Sigmoid colon (tissue), 7 donors: ENCODE measurements around the gene MAP10. TPM values are rescaled to one million over a fixed set of nuclear protein-coding genes. Genes with fewer than 3 reads are reported as not detected.
A peak's percentile ranks its signal among the peaks of the same experiment; 100 is the strongest.

ENCODE experiments used
- DNase-seq: peaks from one replicate; pipeline ENCODE4 v3.0.0-alpha.2; 2019
- H3K27ac ChIP-seq, 4 donors: fragments of 200-600 bp; sonication (generic); one replicate each; pipeline ENCODE4 v1.5.1; 2016 to 2019; ENCODE audit warnings: mild to moderate bottlenecking in 1 of 4
- H3K27me3 ChIP-seq, 3 donors: fragments of 200-600 bp; sonication (generic); one replicate each; pipeline ENCODE4 v1.5.1; 2019; ENCODE audit warnings: mild to moderate bottlenecking in 1 of 3
- H3K36me3 ChIP-seq, 4 donors: fragments of 200-600 bp; sonication (generic); one replicate each; pipeline ENCODE4 v1.5.1; 2016 to 2019
- H3K4me1 ChIP-seq, 4 donors: fragments of 200-600 bp; sonication (generic); one replicate each; pipeline ENCODE4 v1.5.1; 2017 to 2019
- H3K4me3 ChIP-seq, 4 donors: fragments of 200-600 bp; sonication (generic); one replicate each; pipeline ENCODE4 v1.5.1; 2017 to 2019; ENCODE audit warnings: mild to moderate bottlenecking in 2 of 4, moderate library complexity in 1 of 4
- H3K9me3 ChIP-seq, 4 donors: fragments of 200-600 bp in 3 of 4; sonication (generic) in 3 of 4; one replicate each; pipeline versions ENCODE4 v1.5.1 to v1.6.1; 2013 to 2019
- EP300 ChIP-seq, 4 donors: sonication (generic); formaldehyde crosslinking; IDR thresholded peaks; one replicate each; pipeline ENCODE4 v1.6.1; 2017; ENCODE audit warnings: antibody characterized with exemption in 4 of 4
- POLR2A ChIP-seq, 2 donors: fragments of 450-650 bp; IDR thresholded peaks; one replicate each; pipeline ENCODE4 v1.6.1; 2016; ENCODE audit warnings: antibody characterized with exemption in 2 of 2, mild to moderate bottlenecking in 2 of 2, moderate library complexity in 2 of 2
- POLR2AphosphoS5 ChIP-seq, 4 donors: sonication (generic); formaldehyde crosslinking; IDR thresholded peaks; one replicate each; pipeline ENCODE4 v1.6.1; 2017; ENCODE audit warnings: antibody characterized with exemption in 4 of 4
- WGBS, 2 donors: extraction: QIAGEN DNeasy Blood & Tissue Kit; methylation state at CpG; one replicate each; pipeline ENCODE4 v1.1.7; 2013; 5-methylcytosine and 5-hydroxymethylcytosine counted together
- intact Hi-C: fragments of 100-400 bp; cut with DNase I; formaldehyde crosslinking; loops from one replicate; pipeline ENCODE4 v1.15.1; 2023
- polyA plus RNA-seq, 3 donors: library from polyadenylated mRNA; stranded (reverse); fragments of 200-250 nt; gene quantifications; one replicate each; pipeline ENCODE4 v1.2.3, GENCODE V29; 2013
- total RNA-seq, 4 donors: library from RNA; depleted of rRNA; stranded (reverse); fragments of >200 nt; gene quantifications; one replicate each; pipeline ENCODE4 v1.1.0, GENCODE V29; 2016
- TF ChIP-seq, protein P1 (sequence below), 4 experiments: fragments of 450-650 bp in 3 of 4; fragments of 200-600 bp in 1 of 4; IDR thresholded peaks; one replicate each; pipeline ENCODE4 v1.5.1; 2016 to 2019; ENCODE audit warnings: antibody characterized with exemption in 4 of 4, mild to moderate bottlenecking in 3 of 4, moderate library complexity in 2 of 4
- donor health status: healthy with polysubstance abuse.
- donor health status: Bipolar disorder and iron deficiency.
- donor health status: healthy.

Gene MAP10
- total and polyA plus RNA-seq, 7 donors, result 0.46 to 3.3 (median 2.0) TPM

DNA sequence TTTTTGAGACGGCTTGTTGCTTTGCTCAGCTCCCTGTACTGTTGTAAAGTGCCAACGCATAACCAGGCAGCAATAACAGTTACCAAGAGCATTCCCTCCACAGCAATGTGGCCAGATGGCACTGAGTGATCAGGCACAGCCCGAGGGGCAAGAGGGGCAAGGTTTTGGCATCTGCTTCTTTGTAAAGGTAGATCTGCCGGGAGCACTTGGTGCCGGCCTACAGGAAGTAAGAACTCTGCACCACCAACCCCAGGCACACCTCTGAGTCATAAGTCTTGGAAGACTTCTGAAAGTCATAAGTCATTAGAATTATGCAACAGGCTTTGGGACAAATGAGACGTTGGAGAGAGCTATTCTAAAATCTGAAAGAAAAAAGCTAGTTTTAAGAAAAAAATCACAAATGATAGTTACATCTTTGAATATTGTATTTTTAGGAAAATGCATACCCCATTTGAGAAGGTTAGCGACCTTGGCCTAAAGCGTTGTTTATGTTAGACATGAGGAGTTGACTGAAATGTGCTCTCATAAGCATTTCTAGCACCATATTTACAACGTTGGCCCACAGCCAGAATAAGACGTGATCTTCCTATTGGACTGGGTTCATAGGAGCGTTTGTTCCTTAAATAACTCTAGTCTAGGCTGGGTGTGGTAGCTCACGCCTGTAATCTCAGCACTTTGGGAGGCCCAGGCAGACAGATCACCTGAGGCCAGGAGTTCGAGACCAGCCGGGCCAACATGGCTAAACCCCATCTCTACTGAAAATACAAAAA is 37.7 kb upstream of the MAP10 start:
- peak; percentile 89 for DNase-seq
- TF ChIP-seq POLR2A (IDR thresholded peaks at IDR 0.05) (no peak), EP300 (IDR thresholded peaks at IDR 0.05) (peak in 1 of 4 donors; percentile 61), POLR2AphosphoS5 (IDR thresholded peaks at IDR 0.05) (peak; percentile 62 to 81 (median 64))
- TF ChIP-seq, protein P1, sequence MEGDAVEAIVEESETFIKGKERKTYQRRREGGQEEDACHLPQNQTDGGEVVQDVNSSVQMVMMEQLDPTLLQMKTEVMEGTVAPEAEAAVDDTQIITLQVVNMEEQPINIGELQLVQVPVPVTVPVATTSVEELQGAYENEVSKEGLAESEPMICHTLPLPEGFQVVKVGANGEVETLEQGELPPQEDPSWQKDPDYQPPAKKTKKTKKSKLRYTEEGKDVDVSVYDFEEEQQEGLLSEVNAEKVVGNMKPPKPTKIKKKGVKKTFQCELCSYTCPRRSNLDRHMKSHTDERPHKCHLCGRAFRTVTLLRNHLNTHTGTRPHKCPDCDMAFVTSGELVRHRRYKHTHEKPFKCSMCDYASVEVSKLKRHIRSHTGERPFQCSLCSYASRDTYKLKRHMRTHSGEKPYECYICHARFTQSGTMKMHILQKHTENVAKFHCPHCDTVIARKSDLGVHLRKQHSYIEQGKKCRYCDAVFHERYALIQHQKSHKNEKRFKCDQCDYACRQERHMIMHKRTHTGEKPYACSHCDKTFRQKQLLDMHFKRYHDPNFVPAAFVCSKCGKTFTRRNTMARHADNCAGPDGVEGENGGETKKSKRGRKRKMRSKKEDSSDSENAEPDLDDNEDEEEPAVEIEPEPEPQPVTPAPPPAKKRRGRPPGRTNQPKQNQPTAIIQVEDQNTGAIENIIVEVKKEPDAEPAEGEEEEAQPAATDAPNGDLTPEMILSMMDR (IDR thresholded peaks at IDR 0.05), result no peak
- Histone ChIP-seq H3K4me1 (peaks cover 0 to 42% (median 25%) of the 10 kb centered on the region in 4 donors), H3K4me3 (no peak overlapping the region), H3K36me3 (no peaks in the 10 kb centered on the region), H3K27me3 (no peaks in the 10 kb centered on the region), H3K27ac (peak overlapping the region; percentile 68 to 83 (median 71)), H3K9me3 (no peaks in the 10 kb centered on the region)
- intact Hi-C loops, result loop anchor here (5.0 to 10.0 kb wide), 2 partner anchors 60 to 133 kb away; partner anchors contain the start of gene SIPA1L2
- WGBS, 2 donors, result 21 to 50% methylated on average over 14 of the region's 14 CpGs

DNA sequence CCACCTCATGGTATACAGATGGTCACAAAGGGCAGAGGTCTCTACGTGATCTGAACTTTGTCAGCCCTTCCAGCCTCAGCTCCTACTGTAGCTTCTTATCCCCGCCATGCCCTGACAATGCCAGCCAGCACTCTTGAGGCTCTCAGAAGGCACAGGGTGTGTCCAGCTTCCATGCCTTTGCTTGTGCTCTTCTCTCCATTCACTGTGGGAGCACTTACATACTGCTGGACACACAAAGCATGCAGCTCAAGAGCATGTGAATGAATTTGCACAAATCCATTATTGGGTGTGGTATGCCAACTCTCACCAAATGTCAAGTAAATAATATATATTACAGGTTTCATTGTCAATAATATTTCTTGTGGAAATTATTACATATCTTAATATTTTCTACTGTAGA is 36.4 kb upstream of the MAP10 start:
- H3K4me1 ChIP-seq, result peaks cover 0 to 42% (median 25%) of the 10 kb centered on the region in 4 donors
- H3K4me3 ChIP-seq, result no peak overlapping the region
- no peak for DNase-seq
- TF ChIP-seq EP300 (IDR thresholded peaks at IDR 0.05) (no peak), POLR2AphosphoS5 (IDR thresholded peaks at IDR 0.05) (no peak), POLR2A (IDR thresholded peaks at IDR 0.05) (no peak)
- TF ChIP-seq, protein P1 (IDR thresholded peaks at IDR 0.05), result no peak
- WGBS, 2 donors, result 89 to 91% methylated on average over 2 of the region's 2 CpGs
- no peaks in the 10 kb centered on the region for H3K27me3 ChIP-seq
- H3K36me3 ChIP-seq, result no peaks in the 10 kb centered on the region
- intact Hi-C loops, result loop anchor here (5.0 to 10.0 kb wide), 2 partner anchors 61 to 134 kb away; partner anchors contain the start of gene SIPA1L2
- no peaks in the 10 kb centered on the region for H3K9me3 ChIP-seq
- peak overlapping the region in 1 of 4 donors; percentile 83 for H3K27ac ChIP-seq

DNA sequence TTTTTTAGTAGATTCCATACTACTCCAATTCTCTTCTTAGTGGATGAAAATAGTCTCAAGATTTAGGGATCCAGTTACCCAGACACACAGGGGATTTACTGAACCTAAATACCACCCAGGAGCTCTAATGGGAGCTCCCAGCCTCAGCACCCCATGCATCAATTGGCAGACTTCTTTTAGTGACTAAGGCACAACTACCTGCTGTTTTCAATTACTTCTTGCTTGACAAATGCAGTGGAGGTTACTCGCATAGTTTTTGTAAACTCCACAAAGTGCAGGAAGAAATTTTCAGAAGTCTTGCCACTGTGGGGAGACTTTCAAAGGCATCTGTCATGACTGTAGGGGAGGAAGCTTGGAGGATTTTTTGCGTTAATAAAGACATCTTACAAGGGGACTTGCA is 35.5 kb upstream of the MAP10 start:
- 86 to 94% methylated on average over 2 of the region's 2 CpGs for whole genome bisulfite sequencing, 2 donors
- Histone ChIP-seq H3K36me3 (no peaks in the 10 kb centered on the region), H3K27ac (no peak overlapping the region), H3K4me1 (peaks cover 0 to 35% (median 23%) of the 10 kb centered on the region in 4 donors), H3K27me3 (no peaks in the 10 kb centered on the region), H3K4me3 (no peak overlapping the region), H3K9me3 (no peaks in the 10 kb centered on the region)
- no peak for DNase-seq
- TF ChIP-seq EP300 (IDR thresholded peaks at IDR 0.05) (no peak), POLR2AphosphoS5 (IDR thresholded peaks at IDR 0.05) (no peak)
- TF ChIP-seq, protein P1 (IDR thresholded peaks at IDR 0.05), result no peak
- intact Hi-C loops, result loop anchor here (5.0 to 10.0 kb wide), 2 partner anchors 62 to 135 kb away; partner anchors contain the start of gene SIPA1L2

DNA sequence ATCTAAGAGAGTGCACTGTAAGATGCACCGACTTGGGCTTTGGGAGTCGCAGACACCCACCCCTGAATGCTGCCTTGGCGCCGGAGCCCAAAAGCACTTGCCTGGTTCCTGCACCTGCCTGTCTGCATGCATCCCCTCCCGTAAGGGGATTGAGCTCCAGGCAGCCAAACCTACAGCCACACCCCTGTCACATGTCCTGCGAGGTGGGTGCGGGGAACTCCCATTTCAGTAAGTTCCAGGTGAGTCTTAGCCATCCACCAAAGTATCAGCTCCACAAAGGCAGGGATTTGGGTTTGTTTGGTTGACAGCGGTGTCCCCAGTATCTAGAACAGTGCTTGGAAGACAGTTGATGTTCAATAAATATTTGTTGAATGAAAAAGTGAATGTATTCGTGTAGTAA is 31.5 kb upstream of the MAP10 start:
- no peaks in the 10 kb centered on the region for H3K27me3 ChIP-seq
- H3K4me3 ChIP-seq, result no peak overlapping the region
- TF ChIP-seq POLR2A (IDR thresholded peaks at IDR 0.05) (no peak), POLR2AphosphoS5 (IDR thresholded peaks at IDR 0.05) (no peak)
- H3K9me3 ChIP-seq, result no peaks in the 10 kb centered on the region
- intact Hi-C loops, result no loop called here
- no peaks in the 10 kb centered on the region for H3K4me1 ChIP-seq
- DNase-seq, result no peak
- no peak overlapping the region for H3K27ac ChIP-seq
- WGBS, 2 donors, result 92 to 93% methylated on average over 9 of the region's 9 CpGs
- no peaks in the 10 kb centered on the region for H3K36me3 ChIP-seq

DNA sequence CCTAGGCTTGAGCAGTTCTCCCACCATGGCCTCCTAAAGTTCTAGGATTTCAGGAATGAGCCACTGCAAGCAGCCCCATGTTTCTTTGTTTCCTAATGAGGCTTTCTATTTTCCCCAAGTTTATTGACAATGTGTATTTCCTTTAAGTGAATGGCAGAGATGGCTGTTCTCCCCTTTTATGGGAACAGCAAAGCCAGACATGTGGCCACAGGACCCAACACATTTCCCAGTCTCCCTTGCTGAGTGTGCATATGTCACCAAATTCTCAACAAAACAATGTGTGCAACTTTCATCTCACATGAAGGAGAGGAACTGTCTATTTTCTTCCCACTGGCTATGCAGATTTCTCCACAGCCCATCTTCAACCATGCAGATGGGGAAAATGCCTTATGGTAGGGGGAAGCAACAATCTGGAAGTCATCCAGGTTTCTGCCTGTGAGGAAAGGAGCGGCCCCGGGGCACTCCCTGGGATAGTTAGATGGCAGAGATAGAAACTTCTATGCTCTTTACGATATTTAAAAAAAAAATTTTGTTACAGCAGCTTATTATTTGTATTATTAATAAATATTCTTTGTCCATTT is 28.6 kb upstream of the MAP10 start:
- no peak for TF ChIP-seq POLR2A (IDR thresholded peaks at IDR 0.05)
- no peak for TF ChIP-seq EP300 (IDR thresholded peaks at IDR 0.05)
- TF ChIP-seq, protein P1 (IDR thresholded peaks at IDR 0.05), result no peak
- no peak for TF ChIP-seq POLR2AphosphoS5 (IDR thresholded peaks at IDR 0.05)
- Histone ChIP-seq H3K4me3 (no peak overlapping the region), H3K9me3 (no peaks in the 10 kb centered on the region), H3K36me3 (no peaks in the 10 kb centered on the region), H3K27ac (no peak overlapping the region), H3K27me3 (no peaks in the 10 kb centered on the region), H3K4me1 (no peaks in the 10 kb centered on the region)
- DNase-seq, result no peak
- 70 to 79% methylated on average over 3 of the region's 3 CpGs for WGBS, 2 donors
- intact Hi-C loops, result no loop called here
